ENCODE results near the gene ST6GALNAC6.
"Not testable (repeated sequence)": the region's sequence is repeated elsewhere in the genome, so short reads cannot be mapped to it uniquely, and the experiment has no call there.

Gene ST6GALNAC6

GRCh38 chr9:127871531-127871930 is 27.9 kb downstream of the ST6GALNAC6 start:
- DNase-seq, result no peak

GRCh38 chr9:127870887-127871286 is 28.5 kb downstream of the ST6GALNAC6 start:
- no peak for DNase-seq

GRCh38 chr9:127870153-127870491 is 29.3 kb downstream of the ST6GALNAC6 start:
- not testable (repeated sequence) for DNase-seq

GRCh38 chr9:127869310-127870152 is 29.9 kb downstream of the ST6GALNAC6 start:
- peak; percentile 83 for DNase-seq

- no peak for DNase-seq
These were observed 31.0 kb downstream of the ST6GALNAC6 start for GRCh38 chr9:127868278-127868902.

GRCh38 chr9:127867356-127868277 is 31.8 kb downstream of the ST6GALNAC6 start:
- DNase-seq, result no peak

- DNase-seq, result no peak
These were observed 32.9 kb downstream of the ST6GALNAC6 start for GRCh38 chr9:127866535-127866934.

- DNase-seq, result peak; percentile 37
These were observed 33.5 kb downstream of the ST6GALNAC6 start for GRCh38 chr9:127865645-127866464.

GRCh38 chr9:127863191-127863621 is 36.2 kb downstream of the ST6GALNAC6 start:
- DNase-seq, result no peak

- DNase-seq, result no peak
These were observed 37.1 kb downstream of the ST6GALNAC6 start for GRCh38 chr9:127862075-127863011.

- DNase-seq, result no peak
These were observed 38.6 kb downstream of the ST6GALNAC6 start for GRCh38 chr9:127860779-127861178.

GRCh38 chr9:127860260-127860659 is 39.1 kb downstream of the ST6GALNAC6 start:
- no peak for DNase-seq

GRCh38 chr9:127858041-127858512 is 41.3 kb downstream of the ST6GALNAC6 start:
- no peak for DNase-seq

GRCh38 chr9:127857278-127857677 is 42.1 kb downstream of the ST6GALNAC6 start:
- no peak for DNase-seq

GRCh38 chr9:127856729-127857116 is 42.7 kb downstream of the ST6GALNAC6 start:
- no peak for DNase-seq

- no peak for DNase-seq
These were observed 43.2 kb downstream of the ST6GALNAC6 start for GRCh38 chr9:127856094-127856728.

GRCh38 chr9:127855522-127855921 is 43.9 kb downstream of the ST6GALNAC6 start:
- no peak for DNase-seq

- no peak for DNase-seq
These were observed 44.4 kb downstream of the ST6GALNAC6 start for GRCh38 chr9:127854960-127855359.

GRCh38 chr9:127854184-127854806 is 45.1 kb downstream of the ST6GALNAC6 start, which contains the start of gene ENG:
Gene ENG, minus strand, starts transcription at chr9:127854658. Its CDS starts 303 bp downstream, at chr9:127854355.
- DNase-seq, result peak; percentile 23

All from stimulated activated CD4-positive, alpha-beta T cell treated with anti-CD3 and anti-CD28 coated beads, Interleukin-1b, Interleukin-23, amount 100 ng/mL, for 48 hours (primary cell).